Retinal pigment epithelial cell (primary cell): ENCODE measurements around the gene PCDH9.

Experiments
- DNase-seq: peaks from one replicate; pipeline ENCODE4 v3.0.0-alpha.2; 2010; ENCODE audit warnings: low read depth
- H3K4me3 ChIP-seq: 2 replicates; pipeline ENCODE4 v1.5.1; 2011; ENCODE audit warnings: mild to moderate bottlenecking, low read length, control low read depth, moderate library complexity
- CTCF ChIP-seq: conservative IDR thresholded peaks from 2 replicates; pipeline ENCODE4 v1.5.1; 2011; ENCODE audit warnings: low read depth, low read length, control low read depth, inconsistent platforms

Gene PCDH9

GRCh38 chr13:66751691-66752090, 478.4 kb downstream of the PCDH9 start:
- no peak overlapping the region for H3K4me3 ChIP-seq
- no peak for DNase-seq
- no peak for TF ChIP-seq CTCF

GRCh38 chr13:66748712-66749111, 481.4 kb downstream of the PCDH9 start:
- no peak for DNase-seq
- no peak overlapping the region for H3K4me3 ChIP-seq
- no peak for TF ChIP-seq CTCF

- TF ChIP-seq CTCF = no peak
- DNase-seq = peak; percentile 11
- H3K4me3 ChIP-seq = no peak overlapping the region
Measured at GRCh38 chr13:66745307-66745706, 484.8 kb downstream of the PCDH9 start.

GRCh38 chr13:66723576-66723975, 506.6 kb downstream of the PCDH9 start:
- no peak for DNase-seq
- no peak for TF ChIP-seq CTCF
- H3K4me3 ChIP-seq = no peak overlapping the region

GRCh38 chr13:66716538-66716937, 513.6 kb downstream of the PCDH9 start:
- DNase-seq = no peak
- H3K4me3 ChIP-seq = no peak overlapping the region
- no peak for TF ChIP-seq CTCF

GRCh38 chr13:66714795-66715194, 515.3 kb downstream of the PCDH9 start:
- no peak for DNase-seq
- H3K4me3 ChIP-seq = no peak overlapping the region
- TF ChIP-seq CTCF = peak; percentile 23

- DNase-seq = no peak
- H3K4me3 ChIP-seq = no peak overlapping the region
- TF ChIP-seq CTCF = no peak
Measured at GRCh38 chr13:66704110-66704509, 526.0 kb downstream of the PCDH9 start.
